NCI-H69 (cell line): ENCODE data around the gene VSIG1.

Experiments used
- DNase-seq: peaks from one replicate; lab custom pipeline; 2025; lab: John Stamatoyannopoulos, UW

The VSIG1 gene

DNA sequence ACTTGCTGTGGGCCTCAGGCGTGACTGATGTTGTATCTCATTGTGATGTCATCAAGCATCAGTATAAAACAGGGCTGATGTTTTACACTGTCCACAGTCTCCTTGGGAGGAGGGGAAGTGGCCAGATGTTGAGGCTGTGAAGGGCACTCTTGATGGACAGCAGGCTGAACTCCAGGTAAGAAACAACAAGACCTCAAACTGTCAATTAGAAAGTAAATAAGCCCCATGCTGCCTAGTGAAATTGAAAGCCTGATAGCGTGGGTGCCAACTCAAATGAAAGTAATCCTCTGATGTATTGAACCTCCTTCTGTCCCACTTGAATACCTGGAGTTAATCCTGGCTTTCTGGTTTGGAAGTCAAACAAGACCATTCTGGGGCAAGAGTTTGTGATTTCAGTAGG lies 19.7 kb downstream of the VSIG1 start:
- peak; percentile 20 for DNase-seq

DNA sequence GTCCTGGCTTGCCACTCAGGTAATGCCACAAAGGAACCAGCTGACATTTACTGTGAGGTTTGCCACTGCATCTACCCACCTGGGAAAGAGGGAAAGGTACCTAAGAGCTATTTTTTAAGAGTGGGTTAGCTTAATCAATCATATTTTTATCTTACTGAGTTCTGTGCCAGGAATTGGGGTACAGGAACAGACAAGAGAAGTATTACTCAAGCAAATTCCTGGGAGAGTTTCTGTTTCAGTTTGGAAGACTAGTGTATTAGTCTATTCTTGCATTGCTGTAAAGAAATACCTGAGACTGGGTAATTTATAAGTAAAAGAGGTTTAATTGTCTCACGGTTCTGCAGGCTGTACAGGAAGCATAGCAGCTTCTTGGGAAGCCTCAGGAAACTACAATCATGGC lies 23.3 kb downstream of the VSIG1 start:
- DNase-seq, result no peak

DNA sequence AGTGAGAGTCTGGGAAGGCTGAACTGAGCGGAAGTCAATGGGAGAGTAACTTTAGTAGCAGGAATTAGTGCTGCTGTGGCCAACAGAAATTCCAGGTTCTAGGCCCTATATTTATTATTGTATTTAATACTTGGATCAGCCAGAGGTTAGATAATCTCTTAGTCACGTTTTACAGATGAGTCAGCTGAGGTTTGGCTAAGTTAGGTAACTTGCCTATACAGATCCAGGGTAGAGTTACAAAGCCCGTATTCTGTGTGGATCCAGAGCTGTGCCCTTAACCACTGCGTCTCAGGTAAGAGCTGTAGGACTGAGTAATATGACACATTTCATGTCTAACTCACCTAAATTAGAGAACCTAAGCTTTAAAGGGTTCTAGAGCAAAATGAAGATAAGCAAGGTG lies 26.0 kb downstream of the VSIG1 start:
- DNase-seq, result no peak

DNA sequence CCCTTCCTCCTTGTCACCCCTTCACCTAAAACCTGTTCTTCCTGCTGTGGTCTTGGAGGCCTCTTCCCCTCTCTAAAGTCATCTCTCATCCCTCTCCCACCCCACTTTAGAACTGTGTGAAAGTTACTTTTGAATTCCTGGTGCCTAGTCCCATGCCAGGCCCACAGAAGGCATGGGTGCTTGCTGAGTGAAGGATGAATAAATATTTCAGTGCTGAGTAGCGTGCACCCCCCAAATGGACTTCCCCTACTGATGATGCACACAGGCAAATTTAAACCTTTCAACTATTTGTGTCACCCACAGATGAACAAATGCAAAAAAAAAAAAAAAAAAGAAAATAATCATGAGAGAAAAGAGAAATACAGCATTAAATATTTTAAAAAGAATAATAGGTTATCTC lies 26.7 kb downstream of the VSIG1 start:
- no peak for DNase-seq

- DNase-seq, result no peak
Observed at GRCh38 chrX:108072746-108073145, 27.9 kb downstream of the VSIG1 start.

DNA sequence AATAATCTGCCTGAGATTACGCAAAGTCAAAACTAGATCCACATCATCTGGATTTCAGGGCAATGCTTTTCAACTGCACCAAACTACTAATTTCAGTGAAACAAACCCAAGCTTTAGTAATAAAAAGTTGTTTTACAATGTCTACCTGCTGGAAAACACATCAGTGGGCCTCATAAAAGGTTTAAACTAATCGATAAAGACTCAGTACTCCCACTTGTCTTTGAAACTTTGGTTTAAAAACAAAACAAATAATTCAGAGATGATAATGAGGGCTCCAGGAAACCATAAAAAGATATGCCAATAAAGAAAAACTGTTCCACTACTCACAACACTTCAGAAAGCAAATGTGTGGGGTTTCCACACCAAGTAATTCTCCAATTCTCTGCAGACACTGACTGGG lies 36.2 kb downstream of the VSIG1 start:
- no peak for DNase-seq

DNA sequence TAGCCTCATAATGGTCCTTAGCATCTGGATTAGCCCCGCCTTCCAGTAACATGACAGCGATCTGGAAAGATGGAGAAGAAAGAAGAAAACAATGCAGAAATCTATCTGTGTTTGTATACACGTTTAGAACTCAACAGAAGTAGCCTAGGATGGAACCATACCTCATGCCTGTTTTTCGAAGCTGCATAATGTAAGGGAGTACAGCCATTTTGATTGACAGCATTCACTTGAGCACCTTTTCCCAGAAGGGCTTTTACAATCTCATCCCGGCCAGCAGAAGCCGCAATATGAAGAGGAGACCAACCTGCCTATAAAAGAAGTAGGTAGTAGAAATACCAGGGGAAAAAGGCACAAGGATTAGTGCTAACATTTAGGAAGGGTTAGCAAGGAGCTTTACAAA lies 42.9 kb downstream of the VSIG1 start:
- DNase-seq, result no peak

GRCh38 chrX:108088511-108088910 lies 43.6 kb downstream of the VSIG1 start:
- no peak for DNase-seq

DNA sequence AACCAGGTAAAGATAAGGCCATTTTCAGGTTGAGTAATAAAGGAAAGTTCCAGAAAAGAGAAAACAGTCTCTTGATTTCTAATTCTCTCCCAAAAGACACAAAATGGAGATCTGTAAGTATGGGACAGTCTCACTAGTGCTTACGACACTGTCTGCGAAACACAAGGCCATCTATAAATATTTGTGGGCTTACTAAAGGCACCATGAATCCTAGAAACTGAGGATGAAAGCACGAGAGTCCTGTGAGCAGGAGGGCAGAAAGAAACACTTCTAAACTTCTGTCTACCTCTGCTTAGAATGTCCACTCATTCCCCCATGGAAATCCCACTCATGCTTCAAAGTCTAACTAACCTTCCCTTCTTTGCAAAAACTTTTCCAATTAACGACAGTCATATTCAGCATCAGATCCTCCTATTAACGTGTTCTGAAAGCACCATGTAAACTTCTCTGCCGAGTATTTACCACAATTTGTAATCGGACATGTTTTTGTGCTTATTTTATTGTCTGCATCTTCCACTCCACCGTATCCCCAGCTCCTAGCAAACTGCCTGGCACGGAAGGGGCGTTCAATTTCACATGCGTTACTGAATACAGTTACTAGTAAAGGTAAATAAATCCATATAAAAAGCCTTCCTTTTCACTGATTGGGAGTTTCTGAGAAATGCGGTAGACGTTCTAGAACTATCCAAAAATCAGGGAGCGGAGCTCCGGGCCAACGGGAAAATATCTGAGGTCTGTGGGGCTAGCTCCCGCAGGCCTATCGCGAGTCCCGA lies 45.8 kb downstream of the VSIG1 start:
- DNase-seq, result no peak

DNA sequence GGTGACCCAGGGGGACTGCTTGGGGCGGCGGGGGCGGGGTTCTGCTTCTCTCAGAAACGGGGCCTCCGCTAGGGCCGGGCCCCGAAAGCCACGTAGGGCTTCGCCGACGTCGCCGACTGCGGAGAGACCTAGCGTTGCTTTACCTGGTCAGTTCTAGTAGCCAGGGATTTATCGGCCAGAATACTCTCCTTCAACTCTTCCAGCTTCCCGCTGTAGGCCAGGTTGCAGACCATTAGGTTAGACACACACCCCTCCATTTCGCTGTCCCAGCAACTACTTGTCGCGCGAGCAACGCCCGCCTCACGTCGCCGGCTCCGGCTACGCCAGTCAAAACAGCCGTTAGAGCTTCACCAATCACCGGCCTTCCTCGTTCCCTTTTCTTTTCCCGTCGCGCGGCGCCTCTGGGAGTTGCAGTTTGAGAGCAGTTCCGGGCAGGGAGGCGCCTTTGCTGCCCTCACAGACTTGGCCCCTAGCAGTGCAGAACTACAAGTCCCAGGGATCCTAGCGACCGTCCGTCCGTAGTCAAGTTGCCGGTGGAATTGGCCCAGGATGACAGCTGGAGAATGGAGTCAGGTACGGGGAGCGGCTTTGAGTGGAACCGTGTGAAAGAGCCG lies 46.5 kb downstream of the VSIG1 start, which contains the start of the genes ATG4A and PSMD10:
TSS of gene ATG4A (plus strand) at position 515 of the 614 bp plus-strand sequence. CDS start at position 564, 49 bp downstream.
TSS of gene PSMD10 (minus strand) at position 279 of the 614 bp plus-strand sequence. CDS start at position 257, 22 bp downstream.
- peak; percentile 97 for DNase-seq

DNA sequence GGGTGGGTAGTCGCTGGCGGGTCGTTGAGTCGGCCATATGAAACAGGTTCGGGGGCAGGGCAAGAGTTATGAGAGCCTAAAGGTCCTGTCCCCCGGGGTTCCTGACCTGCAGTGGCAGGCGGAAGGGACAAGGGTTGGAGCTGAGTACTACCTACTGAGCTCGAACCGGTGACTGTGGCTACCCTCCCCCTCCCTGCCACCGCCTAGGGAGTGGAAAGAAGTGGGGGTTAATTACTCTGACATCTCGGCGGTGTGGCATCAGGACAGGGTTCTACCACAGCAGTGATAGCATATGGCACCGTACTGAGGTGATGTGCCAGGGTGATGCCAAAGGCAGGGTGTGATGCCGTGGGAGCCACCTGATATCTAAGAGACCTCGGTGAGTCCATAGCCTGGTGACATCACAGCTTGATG lies 47.0 kb downstream of the VSIG1 start:
- DNase-seq, result peak; percentile 75

DNA sequence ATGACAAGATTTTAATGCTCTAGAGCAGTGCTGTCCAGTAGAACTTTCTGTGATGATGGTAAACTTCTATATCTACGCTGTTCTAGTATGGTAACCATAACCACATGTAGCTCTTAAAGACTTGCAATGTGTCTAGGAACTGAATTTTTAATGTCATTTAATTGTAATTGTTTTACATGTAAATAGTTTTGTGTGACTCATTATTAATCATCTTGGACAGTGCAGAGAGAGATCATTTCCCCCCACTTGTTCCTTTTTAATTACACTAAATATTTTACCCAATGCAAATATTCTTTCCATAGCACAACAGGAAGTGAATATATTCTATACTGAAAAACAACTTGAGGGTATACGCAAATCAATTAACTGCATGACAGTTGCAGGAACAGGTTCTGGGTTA lies 52.5 kb downstream of the VSIG1 start:
- DNase-seq, result no peak

GRCh38 chrX:108105473-108105872 lies 60.6 kb downstream of the VSIG1 start:
- no peak for DNase-seq

- DNase-seq, result no peak
Observed at GRCh38 chrX:108114541-108114940, 69.7 kb downstream of the VSIG1 start.

GRCh38 chrX:108117988-108118387 lies 73.1 kb downstream of the VSIG1 start:
- DNase-seq, result peak; percentile 2

GRCh38 chrX:108121291-108121690 lies 76.4 kb downstream of the VSIG1 start:
- no peak for DNase-seq

DNA sequence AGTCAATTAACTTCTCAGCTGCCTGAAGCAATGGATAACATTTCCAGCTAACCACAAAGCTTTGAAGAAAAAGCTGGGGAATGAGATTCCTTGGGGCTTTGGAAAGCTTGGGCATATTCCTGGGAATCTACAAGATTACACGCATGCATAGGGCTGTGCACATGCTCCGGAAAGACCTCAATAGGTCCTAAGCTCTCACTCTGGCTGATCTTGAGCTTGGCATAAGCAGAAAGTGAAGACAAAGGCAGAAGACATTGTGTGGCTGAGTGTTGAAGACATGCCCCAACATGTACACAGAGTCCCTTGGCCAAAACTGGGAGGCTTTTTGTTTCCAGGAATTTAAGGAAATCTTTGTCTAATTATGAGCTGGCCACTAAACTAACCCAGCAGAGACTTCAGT lies 77.9 kb downstream of the VSIG1 start:
- peak; percentile 31 for DNase-seq

DNA sequence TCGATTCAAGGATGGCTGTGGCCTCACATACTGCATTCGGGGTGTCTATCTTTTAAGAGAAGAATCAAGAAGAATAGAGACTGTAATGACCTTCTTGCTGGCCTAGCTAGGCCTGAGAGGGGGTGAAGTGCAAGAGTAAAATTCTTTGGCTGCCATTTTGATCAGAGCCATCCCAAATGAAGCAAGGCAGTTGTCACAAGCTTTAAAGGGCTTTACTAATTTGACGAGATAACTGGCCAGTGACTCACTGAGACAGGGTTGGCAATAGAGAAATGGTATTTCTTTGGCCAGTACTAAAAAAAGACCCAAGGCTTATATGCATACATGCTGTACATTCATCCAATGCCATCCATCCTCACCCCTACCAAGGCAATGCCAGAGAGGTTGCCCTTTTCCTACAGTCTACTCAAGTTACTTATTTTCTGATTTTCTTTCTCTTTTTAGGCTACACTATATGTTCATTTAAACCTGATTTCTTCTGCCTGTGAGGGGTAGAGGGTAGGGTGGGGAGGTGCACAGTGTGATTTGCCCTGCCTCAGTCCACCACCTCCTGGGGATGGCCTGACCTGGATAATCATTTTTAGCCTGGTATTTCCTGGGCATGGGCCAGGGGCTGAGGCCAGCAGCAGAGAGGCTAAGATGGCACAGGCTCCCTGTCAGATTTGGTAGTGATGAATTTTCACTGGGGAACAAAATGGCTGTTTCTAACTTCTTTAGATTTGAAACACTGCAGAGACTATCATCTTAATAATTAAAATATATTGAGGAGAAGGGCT lies 78.9 kb downstream of the VSIG1 start:
- DNase-seq, result no peak

DNA sequence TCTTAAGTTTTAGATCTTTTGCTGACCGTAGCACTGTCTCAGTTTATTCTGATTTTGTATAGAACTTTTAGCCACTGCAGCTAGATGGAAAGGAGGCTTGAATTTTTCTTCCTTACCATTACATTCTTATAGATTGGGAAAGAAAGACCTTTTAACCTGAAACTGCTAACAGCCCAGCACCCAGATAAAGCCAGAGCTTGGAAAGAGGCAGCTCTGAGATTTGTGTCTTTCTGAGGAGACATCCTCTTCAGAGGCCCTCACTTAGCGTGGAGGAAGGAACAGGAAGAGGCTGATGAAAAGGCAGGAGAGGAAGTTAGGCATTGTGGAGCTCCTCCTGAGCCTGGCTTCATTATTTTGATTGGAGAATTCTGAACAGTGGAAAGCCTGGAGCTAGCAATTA lies 81.8 kb downstream of the VSIG1 start:
- no peak for DNase-seq

DNA sequence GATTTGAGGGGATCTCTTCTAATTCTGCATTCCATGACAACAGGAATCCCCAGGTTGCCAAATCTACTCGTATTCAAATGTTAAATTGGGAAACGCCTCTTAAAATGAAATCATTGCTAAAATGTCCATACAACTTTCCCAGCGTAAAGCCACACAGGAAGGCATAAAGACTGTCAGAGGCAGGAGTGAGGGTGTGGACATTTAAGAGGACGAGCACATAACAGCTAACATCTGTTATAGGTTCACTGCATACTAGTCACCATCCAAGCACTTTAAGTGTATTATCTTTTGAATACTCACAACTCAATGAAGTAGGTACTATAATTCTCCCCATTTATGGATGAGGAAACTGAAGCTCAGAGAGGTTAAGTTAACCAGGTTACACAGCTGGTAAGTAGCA lies 82.3 kb downstream of the VSIG1 start:
- DNase-seq, result no peak
